ENCODE data around the gene SLC51B. TPM values are rescaled to one million over a fixed set of nuclear protein-coding genes. Genes with fewer than 3 reads are reported as not detected.

Gene SLC51B
- total and polyA plus RNA-seq, 2 of the 4 experiments (the other 2 are of a cell fraction), result not detected

Other genes with a start within 250 kb of the SLC51B start
- 3.9 and 5.3 TPM in 2 replicates for gene PIF1, start 219.7 kb upstream of the SLC51B start, total RNA-seq (2012; rRNA removed)
- 19.2 and 19.9 TPM in 2 replicates for gene PIF1, start 219.7 kb upstream of the SLC51B start, polyA plus RNA-seq (2012; rRNA removed)
- 18.6 and 19.0 TPM in 2 replicates for gene PLEKHO2, start 203.5 kb upstream of the SLC51B start, total RNA-seq (2012; rRNA removed)
- 22.5 and 24.6 TPM in 2 replicates for gene PLEKHO2, start 203.5 kb upstream of the SLC51B start, polyA plus RNA-seq (2012; rRNA removed)
- gene ANKDD1A, start 133.5 kb upstream of the SLC51B start, total RNA-seq (2012; rRNA removed), result 2.8 and 3.6 TPM in 2 replicates
- gene ANKDD1A, start 133.5 kb upstream of the SLC51B start, polyA plus RNA-seq (2012; rRNA removed), result 3.0 and 4.9 TPM in 2 replicates
- gene SPG21, start 55.5 kb upstream of the SLC51B start, total RNA-seq (2012; rRNA removed), result 60.8 and 65.3 TPM in 2 replicates
- gene SPG21, start 55.5 kb upstream of the SLC51B start, polyA plus RNA-seq (2012; rRNA removed), result 51.6 and 59.9 TPM in 2 replicates
- 19.4 and 21.3 TPM in 2 replicates for gene MTFMT, start 15.7 kb upstream of the SLC51B start, total RNA-seq (2012; rRNA removed)
- 7.3 and 8.9 TPM in 2 replicates for gene MTFMT, start 15.7 kb upstream of the SLC51B start, polyA plus RNA-seq (2012; rRNA removed)
- gene RASL12, start 22.6 kb downstream of the SLC51B start, total RNA-seq (2012; rRNA removed), result under 0.01 and 0.18 TPM in 2 replicates
- 0.19 and 0.22 TPM in 2 replicates for gene RASL12, start 22.6 kb downstream of the SLC51B start, polyA plus RNA-seq (2012; rRNA removed)
- gene KBTBD13, start 31.4 kb downstream of the SLC51B start, total RNA-seq (2012; rRNA removed), result not detected in 2 replicates
- gene KBTBD13, start 31.4 kb downstream of the SLC51B start, polyA plus RNA-seq (2012; rRNA removed), result not detected in 2 replicates
- 0.28 and 0.36 TPM in 2 replicates for gene UBAP1L, start 69.8 kb downstream of the SLC51B start, total RNA-seq (2012; rRNA removed)
- 1.1 TPM in 2 replicates for gene UBAP1L, start 69.8 kb downstream of the SLC51B start, polyA plus RNA-seq (2012; rRNA removed)
- gene PDCD7, start 88.4 kb downstream of the SLC51B start, total RNA-seq (2012; rRNA removed), result 4.7 and 8.1 TPM in 2 replicates
- 8.1 and 12.3 TPM in 2 replicates for gene PDCD7, start 88.4 kb downstream of the SLC51B start, polyA plus RNA-seq (2012; rRNA removed)
- gene CLPX, start 140.0 kb downstream of the SLC51B start, total RNA-seq (2012; rRNA removed), result 25.8 and 29.4 TPM in 2 replicates
- 21.5 and 26.9 TPM in 2 replicates for gene CLPX, start 140.0 kb downstream of the SLC51B start, polyA plus RNA-seq (2012; rRNA removed)
- under 0.01 TPM in 1 of 2 replicates, not detected in the other for gene CILP, start 166.1 kb downstream of the SLC51B start, total RNA-seq (2012; rRNA removed)
- gene CILP, start 166.1 kb downstream of the SLC51B start, polyA plus RNA-seq (2012; rRNA removed), result 0.01 and 0.02 TPM in 2 replicates
- gene PARP16, start 241.5 kb downstream of the SLC51B start, total RNA-seq (2012; rRNA removed), result 1.3 and 1.7 TPM in 2 replicates
- 4.1 and 5.0 TPM in 2 replicates for gene PARP16, start 241.5 kb downstream of the SLC51B start, polyA plus RNA-seq (2012; rRNA removed)

Data from IMR-90 (cell line).